ENCODE measurements around the gene PAPPA.

Gene PAPPA, protein sequence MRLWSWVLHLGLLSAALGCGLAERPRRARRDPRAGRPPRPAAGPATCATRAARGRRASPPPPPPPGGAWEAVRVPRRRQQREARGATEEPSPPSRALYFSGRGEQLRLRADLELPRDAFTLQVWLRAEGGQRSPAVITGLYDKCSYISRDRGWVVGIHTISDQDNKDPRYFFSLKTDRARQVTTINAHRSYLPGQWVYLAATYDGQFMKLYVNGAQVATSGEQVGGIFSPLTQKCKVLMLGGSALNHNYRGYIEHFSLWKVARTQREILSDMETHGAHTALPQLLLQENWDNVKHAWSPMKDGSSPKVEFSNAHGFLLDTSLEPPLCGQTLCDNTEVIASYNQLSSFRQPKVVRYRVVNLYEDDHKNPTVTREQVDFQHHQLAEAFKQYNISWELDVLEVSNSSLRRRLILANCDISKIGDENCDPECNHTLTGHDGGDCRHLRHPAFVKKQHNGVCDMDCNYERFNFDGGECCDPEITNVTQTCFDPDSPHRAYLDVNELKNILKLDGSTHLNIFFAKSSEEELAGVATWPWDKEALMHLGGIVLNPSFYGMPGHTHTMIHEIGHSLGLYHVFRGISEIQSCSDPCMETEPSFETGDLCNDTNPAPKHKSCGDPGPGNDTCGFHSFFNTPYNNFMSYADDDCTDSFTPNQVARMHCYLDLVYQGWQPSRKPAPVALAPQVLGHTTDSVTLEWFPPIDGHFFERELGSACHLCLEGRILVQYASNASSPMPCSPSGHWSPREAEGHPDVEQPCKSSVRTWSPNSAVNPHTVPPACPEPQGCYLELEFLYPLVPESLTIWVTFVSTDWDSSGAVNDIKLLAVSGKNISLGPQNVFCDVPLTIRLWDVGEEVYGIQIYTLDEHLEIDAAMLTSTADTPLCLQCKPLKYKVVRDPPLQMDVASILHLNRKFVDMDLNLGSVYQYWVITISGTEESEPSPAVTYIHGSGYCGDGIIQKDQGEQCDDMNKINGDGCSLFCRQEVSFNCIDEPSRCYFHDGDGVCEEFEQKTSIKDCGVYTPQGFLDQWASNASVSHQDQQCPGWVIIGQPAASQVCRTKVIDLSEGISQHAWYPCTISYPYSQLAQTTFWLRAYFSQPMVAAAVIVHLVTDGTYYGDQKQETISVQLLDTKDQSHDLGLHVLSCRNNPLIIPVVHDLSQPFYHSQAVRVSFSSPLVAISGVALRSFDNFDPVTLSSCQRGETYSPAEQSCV (N-terminal part only)

GRCh38 chr9:116153765-116154333, at the start of gene PAPPA:
PAPPA (plus strand) TSS chr9:116153791; CDS start chr9:116154173, 382 bp downstream.
- DNase-seq (ENCODE audit: low read depth, low spot score), result no peak

DNA sequence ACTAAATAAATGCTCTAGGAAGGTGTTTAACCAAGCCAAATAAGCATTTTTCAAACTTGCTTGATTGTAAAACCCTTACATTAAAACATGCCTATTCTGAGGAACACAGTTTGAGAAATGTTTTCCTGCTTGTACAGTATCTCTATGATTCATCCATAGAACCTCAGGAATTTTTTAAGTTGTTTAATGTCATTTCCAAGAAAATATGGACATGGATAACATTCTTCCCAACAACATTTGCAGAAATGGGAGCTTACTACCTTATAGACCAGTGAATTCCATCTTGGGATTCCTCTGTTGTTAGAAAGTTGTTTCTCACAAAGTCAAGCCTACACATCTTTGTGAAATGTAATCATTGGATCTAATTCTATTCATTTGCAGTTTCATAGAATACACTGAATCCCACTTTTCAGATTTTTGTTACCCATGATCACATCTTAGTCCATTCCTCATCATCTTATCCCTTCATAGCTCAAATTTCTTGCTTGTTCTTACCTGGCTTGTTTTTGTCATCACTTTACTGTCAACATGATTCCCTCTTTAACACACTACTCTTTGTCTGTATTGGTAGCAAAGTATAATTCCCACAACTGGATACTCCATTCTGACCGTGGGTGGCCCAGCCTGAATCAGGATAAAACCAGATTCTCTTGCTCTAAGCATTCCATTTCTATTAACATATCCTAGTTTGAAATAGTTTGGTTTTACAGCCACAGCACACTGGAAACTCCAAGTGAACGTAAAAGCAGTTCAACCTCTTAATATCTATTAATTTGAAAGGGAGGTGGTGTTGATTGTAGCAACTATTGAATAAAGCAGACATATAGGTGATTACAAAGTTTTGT, 49.4 kb upstream of the PAPPA start:
- DNase-seq (ENCODE audit: low read depth, low spot score), result no peak

DNA sequence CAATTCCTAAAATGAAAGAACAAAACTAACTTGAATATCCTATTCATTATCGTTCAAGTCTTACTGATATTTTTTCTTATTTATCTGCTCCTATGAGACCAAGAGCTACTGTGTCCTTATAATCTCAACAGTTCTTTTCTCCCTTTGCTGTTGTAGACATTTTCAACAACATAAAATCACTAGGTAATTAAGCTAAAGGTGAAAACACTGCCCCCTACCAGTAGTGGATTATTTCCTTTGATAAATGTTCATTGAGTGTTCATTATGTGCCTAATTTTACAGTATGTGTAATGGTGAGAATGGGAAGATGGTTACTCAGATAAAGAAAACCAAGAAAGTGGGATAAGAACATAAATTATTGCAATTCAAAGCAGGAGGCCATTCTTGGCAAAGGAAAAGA, 41.4 kb upstream of the PAPPA start:
- DNase-seq (ENCODE audit: low read depth, low spot score), result no peak

DNA sequence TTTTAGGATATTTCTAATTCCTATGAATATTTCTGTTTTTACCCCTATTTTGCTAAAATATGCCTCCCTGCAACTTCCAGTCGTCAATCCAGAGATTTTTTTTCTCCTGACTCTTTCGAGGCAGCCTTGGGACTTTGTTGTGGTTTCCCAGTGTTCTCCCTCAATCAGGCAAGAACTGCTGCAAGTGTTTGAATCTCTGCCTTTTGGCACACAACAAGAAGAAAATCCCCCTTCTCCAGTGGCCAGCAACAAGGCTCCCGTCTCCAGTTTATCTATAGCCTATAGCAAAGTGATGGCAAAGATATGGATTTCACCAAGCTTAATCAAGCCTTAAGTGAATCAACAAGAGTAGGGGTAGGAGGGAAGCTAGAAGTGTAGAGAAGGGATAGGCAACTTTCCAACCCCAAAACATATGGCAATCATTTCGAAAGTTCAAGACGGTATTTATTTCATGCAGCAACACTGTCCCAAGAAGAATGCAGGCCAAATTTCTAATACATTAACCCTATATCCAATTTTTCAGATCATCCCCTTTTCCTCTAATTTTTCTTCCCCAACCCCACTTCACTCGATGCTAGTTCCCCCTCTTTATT, 37.7 kb upstream of the PAPPA start:
- DNase-seq (ENCODE audit: low read depth, low spot score), result no peak

DNA sequence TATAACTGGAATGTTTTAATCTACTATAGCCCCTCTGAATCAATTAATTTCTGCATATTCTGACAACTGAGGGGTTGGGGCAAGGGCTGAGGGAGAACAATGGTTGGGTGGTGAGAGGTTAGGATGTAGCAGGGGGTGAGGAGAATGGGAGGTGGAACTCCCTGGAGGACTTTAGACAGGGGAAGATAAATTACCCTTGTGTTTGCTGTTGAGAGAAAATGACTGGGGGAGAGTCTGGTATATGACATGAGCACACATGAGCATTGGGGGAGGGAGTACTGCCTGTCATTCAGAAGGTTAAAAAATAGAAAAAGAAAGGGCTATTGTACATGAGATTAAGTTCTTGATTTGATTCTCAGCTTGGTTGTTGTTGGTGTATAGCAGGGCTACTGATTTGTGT, 37.2 kb upstream of the PAPPA start:
- DNase-seq (ENCODE audit: low read depth, low spot score), result no peak

GRCh38 chr9:116123171-116123570, 30.4 kb upstream of the PAPPA start:
- DNase-seq (ENCODE audit: low read depth, low spot score), result no peak

DNA sequence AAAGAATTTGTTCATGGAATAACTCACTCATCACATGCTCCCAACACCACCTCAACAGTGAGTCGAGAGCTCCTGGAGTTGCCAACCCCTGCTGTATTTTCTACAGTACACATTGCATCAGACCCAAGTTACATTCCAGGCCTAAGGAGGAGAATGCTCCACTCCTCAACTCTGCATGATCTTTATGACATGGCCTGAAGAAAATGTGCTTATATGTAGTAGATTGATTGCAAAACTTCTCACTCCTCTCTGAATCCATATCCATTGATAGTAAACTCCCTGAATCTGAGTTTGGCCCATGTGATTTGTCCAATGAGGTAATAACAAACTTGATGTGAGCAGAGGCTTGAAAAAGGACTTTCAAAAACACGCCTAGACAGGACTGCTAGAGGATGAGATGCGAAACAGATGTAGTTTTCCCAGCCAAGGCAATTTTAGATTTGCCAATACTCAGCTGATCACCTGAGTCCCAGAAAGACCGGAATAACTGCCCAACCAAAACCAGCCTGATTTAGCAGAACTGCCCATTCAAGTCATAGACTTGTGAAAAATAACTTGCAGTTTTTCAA, 29.0 kb upstream of the PAPPA start:
- no peak for DNase-seq (ENCODE audit: low read depth, low spot score)

DNA sequence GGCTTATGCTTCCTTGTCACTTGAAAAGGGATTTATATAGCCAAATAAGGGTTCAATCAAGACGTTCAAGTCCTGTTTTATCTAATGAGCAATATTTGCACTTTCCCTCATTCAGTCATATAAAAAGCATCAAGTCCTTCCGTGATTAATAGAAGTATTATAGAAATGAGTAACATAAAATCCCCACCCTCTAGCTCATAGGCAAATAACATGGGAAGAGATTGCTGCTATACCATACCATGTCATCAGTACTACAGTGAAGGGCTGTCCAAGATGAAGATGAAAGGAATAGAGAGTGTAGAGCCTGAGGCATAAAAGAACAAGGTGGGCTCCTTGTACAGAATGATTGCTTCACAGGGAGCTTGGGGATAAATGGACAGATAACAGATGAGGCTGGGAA, 20.4 kb upstream of the PAPPA start:
- no peak for DNase-seq (ENCODE audit: low read depth, low spot score)

DNA sequence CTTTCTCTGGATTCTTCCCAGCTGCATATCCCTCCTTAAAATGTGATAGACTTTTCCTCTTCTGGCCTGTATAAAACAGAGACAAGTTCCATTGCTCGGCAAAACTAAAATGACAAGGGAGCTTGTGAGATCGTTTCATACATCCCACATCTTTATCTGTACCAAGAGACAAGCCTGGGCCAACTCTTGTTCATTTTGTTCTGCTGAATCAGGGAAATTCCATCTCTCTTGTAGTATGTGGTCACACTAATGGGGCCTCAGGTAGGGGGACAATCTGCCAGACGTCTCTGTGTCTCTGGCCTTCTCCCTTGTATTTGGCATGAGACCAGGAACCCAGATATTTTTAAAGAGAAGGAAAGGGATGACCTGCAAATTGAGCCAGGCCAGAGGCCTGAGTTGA, 18.6 kb upstream of the PAPPA start:
- no peak for DNase-seq (ENCODE audit: low read depth, low spot score)

DNA sequence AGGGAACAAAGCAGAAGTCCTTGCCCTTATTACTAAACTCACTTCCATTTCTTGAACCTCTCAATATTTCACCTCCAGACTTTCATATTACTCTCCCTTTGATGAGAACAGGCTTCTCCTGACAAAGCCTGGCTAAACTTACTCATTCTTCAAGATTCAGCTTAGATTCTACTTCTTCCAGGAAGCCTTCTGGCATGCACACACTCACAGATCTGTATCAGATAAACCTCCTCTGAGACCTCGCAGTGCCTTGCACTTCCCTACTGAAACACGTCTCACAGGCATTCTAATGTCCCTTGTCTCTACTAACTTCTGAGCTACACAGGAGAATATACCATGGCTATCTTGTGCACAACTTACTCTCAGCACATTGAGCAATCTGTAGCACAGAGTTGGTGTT, 16.6 kb upstream of the PAPPA start:
- DNase-seq (ENCODE audit: low read depth, low spot score), result no peak

DNA sequence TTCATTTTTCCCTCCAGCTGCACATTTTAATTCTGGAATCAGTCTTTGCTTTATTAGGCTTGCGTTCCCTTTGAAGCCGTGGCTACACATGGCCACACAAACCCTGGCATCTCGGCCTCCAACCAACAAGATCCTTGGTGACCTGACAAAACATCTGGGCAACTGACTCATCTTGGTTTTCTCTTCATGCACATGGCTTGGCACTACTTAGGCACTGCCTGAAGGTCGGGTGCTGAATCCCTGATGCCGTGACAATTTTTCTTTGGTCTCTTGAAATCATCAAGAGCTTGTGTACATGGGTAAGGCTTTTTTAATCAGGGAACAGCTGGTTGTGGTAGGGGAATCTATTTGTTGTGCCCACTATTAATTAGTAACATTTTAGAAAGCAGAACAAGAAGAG, 16.0 kb upstream of the PAPPA start:
- no peak for DNase-seq (ENCODE audit: low read depth, low spot score)

GRCh38 chr9:116141864-116142561, 11.6 kb upstream of the PAPPA start:
- no peak for DNase-seq (ENCODE audit: low read depth, low spot score)

DNA sequence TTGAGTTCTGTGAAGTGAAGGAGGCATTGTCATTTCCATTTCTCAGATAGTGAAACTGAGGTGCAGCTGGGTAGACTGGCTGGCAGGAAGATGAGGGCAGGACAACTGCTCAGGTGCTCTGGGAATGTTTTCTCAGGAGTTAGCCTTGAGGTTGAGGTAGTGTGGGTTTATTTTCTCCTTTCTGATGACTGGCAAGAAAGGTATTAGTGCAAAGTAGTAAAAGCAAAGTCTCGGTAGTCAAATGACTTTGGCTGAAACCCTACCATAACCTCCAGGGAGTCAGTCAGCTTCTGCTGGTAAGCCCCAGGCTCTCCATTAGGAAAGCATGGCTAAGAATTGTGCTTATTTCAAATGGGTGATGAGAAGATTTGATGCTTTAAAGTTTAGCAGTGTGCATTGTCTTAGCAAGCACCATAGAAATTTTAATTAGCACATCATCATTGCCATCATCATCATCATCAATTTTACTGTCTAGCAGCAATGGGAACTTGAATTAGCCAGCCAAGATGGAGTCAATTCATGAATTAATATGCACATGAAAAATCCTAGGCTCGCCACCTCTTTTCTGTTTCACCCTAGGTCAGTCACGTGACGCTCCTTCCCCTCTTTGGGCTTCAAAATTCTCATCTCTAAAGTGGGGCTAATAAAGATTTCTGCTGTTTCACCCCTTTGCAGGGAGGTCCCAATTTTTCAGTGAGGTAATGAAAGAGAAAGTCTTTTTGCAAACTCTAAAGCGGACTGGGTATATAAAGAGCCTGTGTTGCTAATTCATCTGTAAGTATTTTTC, 10.7 kb upstream of the PAPPA start:
- DNase-seq (ENCODE audit: low read depth, low spot score), result no peak

GRCh38 chr9:116144038-116144437, 9.6 kb upstream of the PAPPA start:
- DNase-seq (ENCODE audit: low read depth, low spot score), result no peak

DNA sequence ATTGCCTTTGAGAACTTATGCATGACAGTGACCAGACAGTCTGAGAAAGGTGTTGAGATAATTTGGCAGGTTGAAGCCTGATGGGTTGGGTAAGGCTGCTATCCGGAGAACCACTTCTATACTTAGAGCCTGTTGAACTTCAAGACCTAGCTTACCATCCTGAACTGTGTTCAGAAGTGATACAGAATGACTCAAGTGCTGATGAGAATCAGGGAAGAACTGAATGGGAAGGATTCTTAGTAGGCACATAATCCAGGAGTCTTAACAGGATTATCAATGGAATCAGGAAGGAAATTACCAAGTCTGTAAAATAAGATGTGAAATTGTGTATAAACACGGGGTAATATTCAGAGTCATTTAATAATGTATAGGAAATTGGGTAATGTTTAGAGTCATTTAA, 9.0 kb upstream of the PAPPA start:
- DNase-seq (ENCODE audit: low read depth, low spot score), result no peak

DNA sequence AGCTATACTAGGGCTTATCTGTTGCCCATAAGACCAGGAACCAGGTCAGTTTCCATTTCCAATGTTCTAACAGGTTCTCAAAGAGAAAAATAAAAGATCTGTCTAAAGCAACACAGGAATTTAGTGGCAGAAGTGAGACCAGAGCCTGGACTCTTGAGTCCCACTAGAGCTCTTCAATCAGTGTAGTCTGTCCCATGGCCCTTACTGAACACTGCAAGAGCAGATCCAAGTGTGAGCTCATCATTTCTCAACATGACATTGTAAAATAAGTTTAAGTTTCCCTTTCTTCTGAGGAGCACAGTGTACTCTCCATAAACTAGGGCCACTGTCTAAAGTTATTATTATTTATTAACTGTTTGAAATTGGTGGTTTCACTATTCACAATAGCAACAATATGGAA, 8.6 kb upstream of the PAPPA start:
- no peak for DNase-seq (ENCODE audit: low read depth, low spot score)

GRCh38 chr9:116147821-116148220, 5.8 kb upstream of the PAPPA start:
- no peak for DNase-seq (ENCODE audit: low read depth, low spot score)

- DNase-seq (ENCODE audit: low read depth, low spot score), result no peak
Observed at GRCh38 chr9:116149844-116150243, 3.7 kb upstream of the PAPPA start.

GRCh38 chr9:116151199-116151598, 2.4 kb upstream of the PAPPA start:
- DNase-seq (ENCODE audit: low read depth, low spot score), result no peak

Data from activated naive CD8-positive, alpha-beta T cell treated with anti-CD3 and anti-CD28 coated beads, Interleukin-2, amount 50 U/mL, for 16 hours (primary cell).